WTC11 (cell line): ENCODE results near the gene CHI3L1. TPM values are rescaled to one million over a fixed set of nuclear protein-coding genes. Genes with fewer than 3 reads are reported as not detected.

Experiments used
- ATAC-seq: fragments of 200-7000 bp; cut with Tn5 transposase; 2 replicates; pipeline ENCODE4 v1.10.0; 2021; ENCODE audit warnings: mild to moderate bottlenecking, moderate library complexity
- CTCF ChIA-PET: fragments of 300-600 bp; sonication (Branson Sonifier 250); formaldehyde crosslinking; loops from one replicate; lab custom pipeline; 2021; ENCODE audit warnings: antibody characterized with exemption; lab: Charles Lee
- POLR2A ChIA-PET: fragments of 350-600 bp; sonication (Branson Sonifier 250); formaldehyde crosslinking; loops from one replicate; lab custom pipeline; 2021; ENCODE audit warnings: antibody characterized with exemption; lab: Charles Lee
- DNase-seq: peaks from one replicate; pipeline ENCODE4 v3.0.0; 2021; ENCODE audit warnings: low spot score
- H3K27ac Mint-ChIP-seq: 2 replicates; pipeline ENCODE4 v1.8.0; 2021; ENCODE audit warnings: mixed read lengths
- H3K27me3 Mint-ChIP-seq: 2 replicates; pipeline ENCODE4 v1.8.0; 2021; ENCODE audit warnings: low read depth, mild to moderate bottlenecking, moderate library complexity, mixed read lengths
- H3K36me3 Mint-ChIP-seq: 2 replicates; pipeline ENCODE4 v1.8.0; 2021; ENCODE audit warnings: mixed read lengths
- H3K4me1 Mint-ChIP-seq: 2 replicates; pipeline ENCODE4 v1.8.0; 2022; ENCODE audit warnings: mixed read lengths
- H3K4me3 Mint-ChIP-seq: 2 replicates; pipeline ENCODE4 v1.8.0; 2021; ENCODE audit warnings: mild to moderate bottlenecking, moderate library complexity, mixed read lengths
- H3K9me3 Mint-ChIP-seq: 2 replicates; pipeline ENCODE4 v1.8.0; 2021; ENCODE audit warnings: mixed read lengths
- ESRRA ChIP-seq: sonication (generic); formaldehyde crosslinking; IDR thresholded peaks from 2 replicates; pipeline ENCODE4 v1.8.1; 2022; ENCODE audit warnings: mild to moderate bottlenecking, missing genetic modification reagents, borderline replicate concordance
- GABPB1 ChIP-seq: sonication (generic); formaldehyde crosslinking; IDR thresholded peaks from 2 replicates; pipeline ENCODE4 v1.8.1; 2023; ENCODE audit warnings: mild to moderate bottlenecking, missing genetic modification reagents
- GRHL2 ChIP-seq: fragments of 250-450 bp; sonication (Bioruptor Pico); IDR thresholded peaks from 2 replicates; pipeline ENCODE4 v1.8.0; 2022; ENCODE audit warnings: mild to moderate bottlenecking, moderate library complexity; ENCODE audit not compliant: insufficient replicate concordance, severe bottlenecking
- IRF2 ChIP-seq: sonication (generic); formaldehyde crosslinking; IDR thresholded peaks from 2 replicates; pipeline ENCODE4 v1.8.0; 2022; ENCODE audit warnings: low read depth, missing genetic modification reagents, borderline replicate concordance
- KAT7 ChIP-seq: sonication (generic); formaldehyde crosslinking; IDR thresholded peaks from 2 replicates; pipeline ENCODE4 v1.8.1; 2023; ENCODE audit warnings: missing genetic modification reagents, mild to moderate bottlenecking, borderline replicate concordance
- MYBL2 ChIP-seq: sonication (generic); formaldehyde crosslinking; IDR thresholded peaks from 2 replicates; pipeline ENCODE4 v1.8.1; 2023; ENCODE audit warnings: mild to moderate bottlenecking, moderate library complexity, missing genetic modification reagents
- NR3C1 ChIP-seq: sonication (generic); formaldehyde crosslinking; conservative IDR thresholded peaks from 2 replicates; pipeline ENCODE4 v1.8.1; 2023; ENCODE audit warnings: low read depth, mild to moderate bottlenecking, missing genetic modification reagents
- SMAD4 ChIP-seq: sonication (generic); formaldehyde crosslinking; IDR thresholded peaks from 2 replicates; pipeline ENCODE4 v1.8.0; 2022; ENCODE audit warnings: mild to moderate bottlenecking, missing genetic modification reagents
- TEAD1 ChIP-seq: sonication (generic); formaldehyde crosslinking; IDR thresholded peaks from 2 replicates; pipeline ENCODE4 v1.8.0; 2022; ENCODE audit warnings: mild to moderate bottlenecking, missing genetic modification reagents
- TEAD4 ChIP-seq: sonication (generic); formaldehyde crosslinking; IDR thresholded peaks from 2 replicates; pipeline ENCODE4 v1.8.0; 2022; ENCODE audit warnings: mild to moderate bottlenecking, missing genetic modification reagents
- ZBTB21 ChIP-seq: sonication (generic); formaldehyde crosslinking; IDR thresholded peaks from 2 replicates; pipeline ENCODE4 v1.8.1; 2023; ENCODE audit warnings: mild to moderate bottlenecking, missing genetic modification reagents, borderline replicate concordance
- ZNF121 ChIP-seq: sonication (generic); formaldehyde crosslinking; IDR thresholded peaks from 2 replicates; pipeline ENCODE4 v1.8.0; 2023; ENCODE audit warnings: missing genetic modification reagents
- ZNF232 ChIP-seq: sonication (generic); formaldehyde crosslinking; IDR thresholded peaks from 2 replicates; pipeline ENCODE4 v1.8.0; 2022; ENCODE audit warnings: mild to moderate bottlenecking, missing genetic modification reagents
- ZNF317 ChIP-seq: sonication (generic); formaldehyde crosslinking; IDR thresholded peaks from 2 replicates; pipeline ENCODE4 v1.8.1; 2023; ENCODE audit warnings: low read depth, mild to moderate bottlenecking, moderate library complexity, missing genetic modification reagents, borderline replicate concordance
- ZNF416 ChIP-seq: fragments of 250-450 bp; sonication (Bioruptor Pico); IDR thresholded peaks from 2 replicates; pipeline ENCODE4 v1.9.0; 2021; ENCODE audit warnings: mild to moderate bottlenecking, inconsistent platforms
- total RNA-seq: library from RNA; stranded (reverse); gene quantifications from 3 replicates; pipeline ENCODE4 v1.2.3, GENCODE V29; 2021
- TF ChIP-seq, protein P1 (sequence below): sonication (generic); formaldehyde crosslinking; IDR thresholded peaks from 2 replicates; pipeline ENCODE4 v1.8.0; 2023; ENCODE audit warnings: mild to moderate bottlenecking, missing genetic modification reagents
- TF ChIP-seq, protein P2 (sequence below): sonication (generic); formaldehyde crosslinking; IDR thresholded peaks from 2 replicates; pipeline ENCODE4 v1.8.1; 2022; ENCODE audit warnings: mild to moderate bottlenecking, moderate library complexity, missing genetic modification reagents
- TF ChIP-seq, protein P3 (sequence below): fragments of 200-600 bp; IDR thresholded peaks from 2 replicates; pipeline ENCODE4 v1.8.0; 2022; ENCODE audit warnings: antibody characterized with exemption

Gene CHI3L1
- total RNA-seq, 1 experiment from 2014 or later: 0.24 TPM

DNA sequence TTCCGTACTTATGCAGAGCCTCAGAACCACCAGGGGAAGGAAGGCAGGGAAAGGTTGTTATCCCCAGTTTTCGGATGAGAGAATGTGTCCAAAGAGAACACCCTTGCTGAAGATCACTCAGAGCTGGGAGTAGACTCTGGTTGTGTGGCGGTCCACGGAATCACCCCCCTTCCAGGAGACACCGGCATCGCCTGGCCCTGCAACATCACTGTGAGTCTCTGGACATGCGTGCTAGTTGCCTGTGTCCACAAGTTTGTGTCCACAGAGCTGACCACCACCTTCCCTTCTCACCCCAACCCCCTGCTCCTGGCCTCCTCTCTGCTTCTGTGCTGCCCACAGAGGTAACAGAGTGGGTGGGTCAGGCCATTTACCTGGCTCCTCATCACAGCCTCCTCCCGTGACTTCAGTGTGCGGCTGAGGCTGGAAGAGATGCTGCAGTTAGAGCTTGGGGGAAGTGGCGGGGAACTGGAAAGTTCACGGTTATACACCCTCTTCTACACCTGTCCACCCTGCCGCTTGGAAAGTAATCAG, 18.2 kb downstream of the CHI3L1 start (continued):
- TF ChIP-seq, protein P1, sequence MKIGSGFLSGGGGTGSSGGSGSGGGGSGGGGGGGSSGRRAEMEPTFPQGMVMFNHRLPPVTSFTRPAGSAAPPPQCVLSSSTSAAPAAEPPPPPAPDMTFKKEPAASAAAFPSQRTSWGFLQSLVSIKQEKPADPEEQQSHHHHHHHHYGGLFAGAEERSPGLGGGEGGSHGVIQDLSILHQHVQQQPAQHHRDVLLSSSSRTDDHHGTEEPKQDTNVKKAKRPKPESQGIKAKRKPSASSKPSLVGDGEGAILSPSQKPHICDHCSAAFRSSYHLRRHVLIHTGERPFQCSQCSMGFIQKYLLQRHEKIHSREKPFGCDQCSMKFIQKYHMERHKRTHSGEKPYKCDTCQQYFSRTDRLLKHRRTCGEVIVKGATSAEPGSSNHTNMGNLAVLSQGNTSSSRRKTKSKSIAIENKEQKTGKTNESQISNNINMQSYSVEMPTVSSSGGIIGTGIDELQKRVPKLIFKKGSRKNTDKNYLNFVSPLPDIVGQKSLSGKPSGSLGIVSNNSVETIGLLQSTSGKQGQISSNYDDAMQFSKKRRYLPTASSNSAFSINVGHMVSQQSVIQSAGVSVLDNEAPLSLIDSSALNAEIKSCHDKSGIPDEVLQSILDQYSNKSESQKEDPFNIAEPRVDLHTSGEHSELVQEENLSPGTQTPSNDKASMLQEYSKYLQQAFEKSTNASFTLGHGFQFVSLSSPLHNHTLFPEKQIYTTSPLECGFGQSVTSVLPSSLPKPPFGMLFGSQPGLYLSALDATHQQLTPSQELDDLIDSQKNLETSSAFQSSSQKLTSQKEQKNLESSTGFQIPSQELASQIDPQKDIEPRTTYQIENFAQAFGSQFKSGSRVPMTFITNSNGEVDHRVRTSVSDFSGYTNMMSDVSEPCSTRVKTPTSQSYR: no peak

DNA sequence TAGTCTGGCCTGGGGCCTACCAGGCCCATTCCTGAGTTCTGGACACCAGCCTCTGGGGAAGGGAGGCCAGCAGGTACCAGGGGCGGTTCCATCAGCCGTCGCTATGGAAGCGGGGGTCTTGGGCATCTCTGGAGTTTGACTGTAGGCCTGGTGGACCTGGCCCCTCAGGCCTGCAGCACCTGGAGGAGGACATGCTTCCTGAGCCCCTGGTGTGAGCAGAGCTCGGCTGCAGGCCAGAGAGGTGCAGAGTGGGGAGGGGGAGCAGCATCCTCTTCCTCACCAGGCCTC, 18.6 kb downstream of the CHI3L1 start:
- peaks cover 7% of the 10 kb centered on the region; the same call in 1 of the 2 replicates for H3K4me1 Mint-ChIP-seq
- no peak overlapping the region for H3K4me3 Mint-ChIP-seq
- ChIA-PET CTCF (interaction anchor here (1.0 to 3.3 kb wide), 5 partner anchors 42 to 128 kb away, joined by 3 to 25 read pairs (median 14); no protein-coding TSS in a partner anchor), POLR2A (no interaction called here)
- no peaks in the 10 kb centered on the region for H3K9me3 Mint-ChIP-seq
- H3K27ac Mint-ChIP-seq: no peak overlapping the region
- no peaks in the 10 kb centered on the region for H3K36me3 Mint-ChIP-seq
- TF ChIP-seq ZNF416 (CRISPR knock-in tag) (no peak), MYBL2 (CRISPR knock-in tag) (no peak), GABPB1 (CRISPR knock-in tag) (no peak), IRF2 (CRISPR knock-in tag) (no peak), GRHL2 (no peak), KAT7 (CRISPR knock-in tag) (no peak), TEAD1 (CRISPR knock-in tag) (no peak), ZNF121 (no peak), ZNF232 (no peak)
- TF ChIP-seq, protein P2, sequence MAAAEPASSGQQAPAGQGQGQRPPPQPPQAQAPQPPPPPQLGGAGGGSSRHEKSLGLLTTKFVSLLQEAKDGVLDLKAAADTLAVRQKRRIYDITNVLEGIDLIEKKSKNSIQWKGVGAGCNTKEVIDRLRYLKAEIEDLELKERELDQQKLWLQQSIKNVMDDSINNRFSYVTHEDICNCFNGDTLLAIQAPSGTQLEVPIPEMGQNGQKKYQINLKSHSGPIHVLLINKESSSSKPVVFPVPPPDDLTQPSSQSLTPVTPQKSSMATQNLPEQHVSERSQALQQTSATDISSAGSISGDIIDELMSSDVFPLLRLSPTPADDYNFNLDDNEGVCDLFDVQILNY (CRISPR knock-in tag): no peak
- TF ChIP-seq, protein P3, sequence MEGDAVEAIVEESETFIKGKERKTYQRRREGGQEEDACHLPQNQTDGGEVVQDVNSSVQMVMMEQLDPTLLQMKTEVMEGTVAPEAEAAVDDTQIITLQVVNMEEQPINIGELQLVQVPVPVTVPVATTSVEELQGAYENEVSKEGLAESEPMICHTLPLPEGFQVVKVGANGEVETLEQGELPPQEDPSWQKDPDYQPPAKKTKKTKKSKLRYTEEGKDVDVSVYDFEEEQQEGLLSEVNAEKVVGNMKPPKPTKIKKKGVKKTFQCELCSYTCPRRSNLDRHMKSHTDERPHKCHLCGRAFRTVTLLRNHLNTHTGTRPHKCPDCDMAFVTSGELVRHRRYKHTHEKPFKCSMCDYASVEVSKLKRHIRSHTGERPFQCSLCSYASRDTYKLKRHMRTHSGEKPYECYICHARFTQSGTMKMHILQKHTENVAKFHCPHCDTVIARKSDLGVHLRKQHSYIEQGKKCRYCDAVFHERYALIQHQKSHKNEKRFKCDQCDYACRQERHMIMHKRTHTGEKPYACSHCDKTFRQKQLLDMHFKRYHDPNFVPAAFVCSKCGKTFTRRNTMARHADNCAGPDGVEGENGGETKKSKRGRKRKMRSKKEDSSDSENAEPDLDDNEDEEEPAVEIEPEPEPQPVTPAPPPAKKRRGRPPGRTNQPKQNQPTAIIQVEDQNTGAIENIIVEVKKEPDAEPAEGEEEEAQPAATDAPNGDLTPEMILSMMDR: no peak
- no peaks in the 10 kb centered on the region; the same call in 1 of the 2 replicates for H3K27me3 Mint-ChIP-seq
- no peak for ATAC-seq
- DNase-seq: no peak

DNA sequence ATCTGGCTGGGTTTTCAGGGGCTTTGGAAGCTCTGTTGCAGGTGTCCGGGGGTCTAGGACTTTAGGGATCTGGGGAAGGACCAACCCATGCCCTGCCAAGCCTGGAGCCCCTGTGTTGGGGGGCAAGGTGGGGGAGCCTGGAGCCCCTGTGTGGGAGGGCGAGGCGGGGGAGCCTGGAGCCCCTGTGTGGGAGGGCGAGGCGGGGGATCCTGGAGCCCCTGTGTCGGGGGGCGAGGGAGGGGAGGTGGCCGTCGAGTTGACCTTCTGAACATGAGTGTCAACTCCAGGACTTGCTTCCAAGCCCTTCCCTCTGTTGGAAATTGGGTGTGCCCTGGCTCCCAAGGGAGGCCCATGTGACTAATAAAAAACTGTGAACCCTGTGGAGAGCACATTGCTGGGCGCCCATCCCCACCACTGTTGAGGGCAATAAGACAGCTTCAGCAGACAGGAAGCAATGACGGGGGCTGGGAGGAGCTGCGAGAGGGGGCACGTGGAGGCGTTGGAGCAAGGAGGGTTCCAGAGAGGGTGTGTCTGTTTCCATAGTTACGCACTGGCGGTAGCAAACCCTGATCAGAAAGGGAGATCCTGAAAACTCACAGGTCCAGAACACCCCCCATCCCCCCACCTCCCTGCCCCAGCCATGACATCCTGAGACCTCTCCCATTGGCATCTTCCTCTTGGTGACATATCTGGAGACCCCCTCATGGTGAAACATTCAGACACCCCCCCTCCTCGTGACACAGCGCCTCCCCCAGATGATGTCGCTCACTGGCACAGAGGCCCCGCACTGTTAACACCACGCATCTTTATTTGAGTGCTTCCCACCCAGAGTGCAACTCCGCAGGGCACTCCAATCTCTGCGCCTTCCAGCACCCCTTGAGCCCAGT, 19.2 kb downstream of the CHI3L1 start:
- CTCF ChIA-PET: interaction anchor here (0.6 to 3.5 kb wide), 15 partner anchors 15 to 128 kb away, joined by 3 to 40 read pairs (median 12); partner anchors contain the start of gene ADORA1
- H3K27ac Mint-ChIP-seq: no peak overlapping the region

More for the DNA sequence above, 19.2 kb downstream of the CHI3L1 start:
- POLR2A ChIA-PET: no interaction called here
- no peak for ATAC-seq
- no peak for DNase-seq
- no peak overlapping the region for H3K4me3 Mint-ChIP-seq
- H3K9me3 Mint-ChIP-seq: no peaks in the 10 kb centered on the region
- TF ChIP-seq TEAD1 (CRISPR knock-in tag) (no peak), ZBTB21 (CRISPR knock-in tag) (no peak), ESRRA (CRISPR knock-in tag) (no peak), NR3C1 (CRISPR knock-in tag) (no peak), SMAD4 (CRISPR knock-in tag) (no peak), ZNF317 (CRISPR knock-in tag) (no peak), TEAD4 (CRISPR knock-in tag) (no peak)
- TF ChIP-seq, protein P2 (CRISPR knock-in tag): no peak
- H3K27me3 Mint-ChIP-seq: no peaks in the 10 kb centered on the region; the same call in 1 of the 2 replicates
- H3K36me3 Mint-ChIP-seq: no peaks in the 10 kb centered on the region
- peaks cover 3% of the 10 kb centered on the region; the same call in 1 of the 2 replicates for H3K4me1 Mint-ChIP-seq
